Gastrocnemius medialis (tissue), 4 donors: ENCODE data around the gene CDKN2D. TPM values are rescaled to one million over a fixed set of nuclear protein-coding genes. Genes with fewer than 3 reads are reported as not detected.

Experiments used
- ATAC-seq, 2 donors: fragments of 150-250 bp; one replicate each; pipeline ENCODE4 v1.9.1; 2016
- DNase-seq, 2 donors: peaks; one replicate each; pipeline ENCODE4 v3.0.0-alpha.2; 2019
- H3K27ac ChIP-seq, 4 donors: fragments of 200-600 bp; sonication (generic); 1 replicate in 1 of 4; 2 replicates in 3 of 4; pipeline ENCODE4 v1.5.1; 2016 to 2018; ENCODE audit warnings: mild to moderate bottlenecking in 2 of 4, moderate library complexity in 1 of 4
- H3K27me3 ChIP-seq, 3 donors: fragments of 200-600 bp; sonication (generic) in 2 of 3; 1 replicate in 1 of 3; 2 replicates in 2 of 3; pipeline versions ENCODE4 v1.5.1 to v1.6.0; 2016 to 2019; ENCODE audit warnings: mild to moderate bottlenecking in 1 of 3, moderate library complexity in 1 of 3
- H3K36me3 ChIP-seq, 2 donors: fragments of 200-600 bp; sonication (generic) in 1 of 2; one replicate each; pipeline ENCODE4 v1.5.1; 2017 to 2018
- H3K4me1 ChIP-seq, 2 donors: fragments of 200-600 bp; sonication (generic) in 1 of 2; one replicate each; pipeline ENCODE4 v1.5.1; 2016 to 2017; ENCODE audit warnings: mild to moderate bottlenecking in 2 of 2
- H3K4me3 ChIP-seq, 4 donors: fragments of 200-600 bp; sonication (generic) in 3 of 4; 1 replicate in 1 of 4; 2 replicates in 3 of 4; pipeline ENCODE4 v1.5.1; 2016 to 2019; ENCODE audit warnings: mild to moderate bottlenecking in 2 of 4
- H3K9me3 ChIP-seq, 3 donors: fragments of 200-600 bp; sonication (generic) in 2 of 3; 1 replicate in 1 of 3; 2 replicates in 2 of 3; pipeline ENCODE4 v1.5.1; 2016 to 2019
- CTCF ChIP-seq, 5 experiments: fragments of 450-650 bp in 3 of 5; fragments of 200-600 bp in 2 of 5; sonication (generic) in 2 of 5; IDR thresholded peaks in 4 of 5; conservative IDR thresholded peaks in 1 of 5; 1 replicate in 4 of 5; 2 replicates in 1 of 5; pipeline ENCODE4 v1.5.1; 2016 to 2019; ENCODE audit warnings: antibody characterized with exemption in 5 of 5, mild to moderate bottlenecking in 3 of 5, moderate library complexity in 3 of 5
- POLR2A ChIP-seq, 2 donors: fragments of 450-650 bp; IDR thresholded peaks; one replicate each; pipeline ENCODE4 v1.6.1; 2017; ENCODE audit warnings: antibody characterized with exemption in 2 of 2, mild to moderate bottlenecking in 2 of 2, moderate library complexity in 2 of 2
- in situ Hi-C, 4 donors: fragments of 200-750 bp; cut with MboI; loops; one replicate each; pipeline versions ENCODE4 v1.15.0 to v1.8.0; 2017; ENCODE audit warnings: low sequenced_read_pairs in 4 of 4
- intact Hi-C: fragments of 100-400 bp; cut with DNase I; formaldehyde crosslinking; loops from one replicate; pipeline ENCODE4 v1.15.1; 2023; ENCODE audit warnings: low total_unique reads
- total RNA-seq, 4 donors: library from RNA; depleted of rRNA; stranded (reverse); fragments of >200 nt; gene quantifications; one replicate each; pipeline versions ENCODE4 v1.1.0 to v1.2.3, GENCODE V29; 2016

The CDKN2D gene
- total RNA-seq, 4 donors from 2014 or later, result 7.3 to 18.1 (median 13.4) TPM

- ATAC-seq (peak; percentile 94 to 95), DNase-seq (peak; percentile 67 to 83)
- intact Hi-C loops (loop anchor here (2.0 to 5.0 kb wide), 3 partner anchors 22 to 50 kb away; partner anchors contain the start of gene SLC44A2), in situ Hi-C loops (no loop called here)
- Histone ChIP-seq H3K4me1 (peaks cover 15 to 18% of the 10 kb centered on the region in 2 donors), H3K9me3 (no peaks in the 10 kb centered on the region), H3K36me3 (no peaks in the 10 kb centered on the region), H3K4me3 (peak overlapping the region; percentile 93 to 100 (median 98)), H3K27ac (peak overlapping the region; percentile 86 to 98 (median 94)), H3K27me3 (no peaks in the 10 kb centered on the region)
- no peak for TF ChIP-seq CTCF (IDR thresholded peaks at IDR 0.05 in 4 of 5, conservative IDR thresholded peaks at IDR 0.05 in 1 of 5)
- peak; percentile 60 to 62 for TF ChIP-seq POLR2A (IDR thresholded peaks at IDR 0.05)
Observed at GRCh38 chr19:10602330-10603083, 33.7 kb upstream of the CDKN2D start.

DNA sequence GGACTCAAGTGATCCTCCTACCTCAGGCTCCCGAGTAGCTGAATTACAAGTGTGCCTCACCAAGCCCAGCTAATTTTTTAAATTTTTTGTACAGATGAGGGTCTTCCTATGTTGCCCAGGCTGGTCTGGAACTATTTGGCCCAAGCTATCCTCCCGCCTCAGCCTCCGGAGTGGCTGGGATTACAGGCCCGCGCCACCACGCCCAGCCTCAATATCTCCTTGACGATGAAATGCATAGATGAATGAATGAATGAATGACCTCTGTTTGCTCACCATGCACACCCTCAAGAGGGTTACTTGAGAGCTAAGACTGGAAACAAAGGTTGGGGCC lies 33.2 kb upstream of the CDKN2D start:
- Histone ChIP-seq H3K36me3 (no peaks in the 10 kb centered on the region), H3K4me1 (peaks cover 15 to 18% of the 10 kb centered on the region in 2 donors), H3K27ac (peak overlapping the region in 3 of 4 donors; percentile 33 to 48 (median 34)), H3K27me3 (no peaks in the 10 kb centered on the region), H3K4me3 (peak overlapping the region in 3 of 4 donors; percentile 19 to 98 (median 32)), H3K9me3 (no peaks in the 10 kb centered on the region)
- intact Hi-C loops, result loop anchor here (2.0 to 5.0 kb wide), 3 partner anchors 23 to 51 kb away; partner anchors contain the start of gene SLC44A2
- in situ Hi-C loops, result no loop called here
- ATAC-seq (no peak), DNase-seq (no peak)
- no peak for TF ChIP-seq CTCF (IDR thresholded peaks at IDR 0.05 in 4 of 5, conservative IDR thresholded peaks at IDR 0.05 in 1 of 5)
- TF ChIP-seq POLR2A (IDR thresholded peaks at IDR 0.05), result no peak

DNA sequence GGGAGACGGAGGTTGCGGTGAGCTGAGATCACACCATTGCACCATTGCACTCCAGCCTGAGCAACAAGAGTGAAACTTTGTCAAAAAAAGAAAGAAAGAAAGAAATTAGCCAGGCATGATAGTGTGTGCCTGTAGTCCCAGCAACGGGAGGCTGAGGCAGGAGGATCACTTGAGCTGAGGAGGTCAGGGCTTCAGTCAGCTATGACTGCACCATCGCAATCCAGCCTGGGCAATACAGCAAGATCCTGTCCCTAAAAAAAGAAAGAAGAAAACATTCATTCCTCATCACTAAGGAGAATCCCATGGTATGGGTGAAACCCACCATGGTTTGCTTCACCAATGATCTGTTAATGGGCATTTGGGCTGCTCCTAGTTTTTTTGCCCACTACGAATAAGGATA lies 31.4 kb upstream of the CDKN2D start:
- no peak overlapping the region for H3K4me3 ChIP-seq
- H3K36me3 ChIP-seq, result no peaks in the 10 kb centered on the region
- DNase-seq (no peak), ATAC-seq (no peak)
- H3K4me1 ChIP-seq, result peaks cover 15 to 18% of the 10 kb centered on the region in 2 donors
- in situ Hi-C loops (no loop called here), intact Hi-C loops (loop anchor here (5.0 kb wide), 1 partner anchor 42 kb away; no protein-coding TSS in a partner anchor)
- TF ChIP-seq CTCF (IDR thresholded peaks at IDR 0.05 in 4 of 5, conservative IDR thresholded peaks at IDR 0.05 in 1 of 5), result no peak
- TF ChIP-seq POLR2A (IDR thresholded peaks at IDR 0.05), result no peak
- H3K27ac ChIP-seq, result no peak overlapping the region
- no peaks in the 10 kb centered on the region for H3K9me3 ChIP-seq
- no peaks in the 10 kb centered on the region for H3K27me3 ChIP-seq

DNA sequence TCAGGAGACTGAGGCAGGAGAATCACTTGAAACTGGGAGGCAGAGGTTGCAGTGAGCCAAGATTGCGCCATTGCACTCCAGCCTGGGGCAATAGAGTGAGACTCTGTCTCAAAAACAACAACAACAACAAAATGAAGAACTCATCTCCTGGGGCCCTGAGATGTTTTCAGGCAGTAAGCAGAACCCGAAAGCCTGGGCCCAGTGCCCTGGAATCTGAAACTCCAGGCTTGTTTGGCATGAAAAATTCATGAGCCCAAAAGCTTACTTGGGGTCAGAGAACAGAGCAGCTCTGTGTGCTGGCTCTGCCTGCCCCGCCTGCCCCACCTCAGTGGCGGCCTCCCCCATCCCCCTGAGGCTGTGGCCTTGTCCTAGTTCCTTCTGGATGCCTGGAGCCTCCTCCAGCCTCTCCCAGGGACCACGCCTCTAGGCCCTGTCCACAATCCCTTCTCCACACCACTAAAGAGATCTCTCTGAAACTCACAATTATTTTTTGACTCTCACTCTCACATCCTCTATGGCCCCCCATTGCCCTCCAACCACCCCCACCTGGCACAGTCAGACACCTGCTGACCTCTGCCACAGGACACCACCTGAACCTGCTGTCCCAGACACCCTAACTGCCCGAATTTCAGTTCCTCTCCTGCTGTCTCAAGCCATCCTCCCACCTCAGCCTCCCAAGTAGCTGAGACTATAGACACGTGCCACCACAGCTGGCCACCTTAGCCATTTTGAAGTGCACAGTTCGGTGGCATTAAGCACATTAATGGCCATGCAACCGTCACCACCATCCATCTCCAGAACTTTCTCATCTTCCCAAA lies 25.2 kb upstream of the CDKN2D start:
- peak overlapping the region in 2 of 4 donors; percentile 2 to 34 for H3K27ac ChIP-seq
- H3K4me1 ChIP-seq, result peaks cover 4 to 5% of the 10 kb centered on the region in 2 donors
- H3K4me3 ChIP-seq, result no peak overlapping the region
- no peaks in the 10 kb centered on the region for H3K9me3 ChIP-seq
- ATAC-seq, result peak; percentile 70 to 78
- no peak for TF ChIP-seq POLR2A (IDR thresholded peaks at IDR 0.05)
- TF ChIP-seq CTCF (IDR thresholded peaks at IDR 0.05 in 4 of 5, conservative IDR thresholded peaks at IDR 0.05 in 1 of 5), result no peak
- H3K36me3 ChIP-seq, result no peaks in the 10 kb centered on the region
- intact Hi-C loops, result no loop called here
- H3K27me3 ChIP-seq, result peaks cover 0 to 3% (median 3%) of the 10 kb centered on the region in 3 donors
- peak; percentile 11 to 77 for DNase-seq
- in situ Hi-C loops, result no loop called here
